ENCODE measurements around the gene KAZALD1.

KAZALD1 gene

DNA sequence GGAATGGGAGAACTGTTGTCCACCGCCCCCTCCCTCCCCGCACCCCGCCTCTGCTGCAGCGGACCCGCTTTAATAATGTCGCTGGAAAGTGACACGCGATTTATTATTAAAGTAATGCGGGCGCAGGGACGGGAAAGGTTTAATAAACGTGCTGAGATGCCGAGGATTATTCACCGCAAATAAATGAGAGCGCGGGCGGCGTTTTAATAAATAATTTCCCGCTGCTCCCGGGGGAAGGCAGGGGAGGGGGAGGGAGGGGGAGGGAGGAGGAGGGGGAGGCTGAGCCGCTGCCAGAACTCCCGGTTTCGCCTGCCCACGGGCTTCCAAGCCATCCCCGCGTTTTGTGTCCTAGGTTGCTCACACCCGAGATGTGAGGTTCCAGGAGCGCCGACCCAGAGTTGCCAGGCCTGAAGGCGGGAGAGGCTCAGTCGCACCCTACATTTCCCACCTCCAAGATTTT lies 5.1 kb downstream of the KAZALD1 start:
- no peak for DNase-seq (ENCODE audit: low read depth in 2 of 2)

- peak; percentile 56 to 59 for DNase-seq (ENCODE audit: low read depth in 2 of 2)
Measured at GRCh38 chr10:101067356-101068083, 5.7 kb downstream of the KAZALD1 start.

DNA sequence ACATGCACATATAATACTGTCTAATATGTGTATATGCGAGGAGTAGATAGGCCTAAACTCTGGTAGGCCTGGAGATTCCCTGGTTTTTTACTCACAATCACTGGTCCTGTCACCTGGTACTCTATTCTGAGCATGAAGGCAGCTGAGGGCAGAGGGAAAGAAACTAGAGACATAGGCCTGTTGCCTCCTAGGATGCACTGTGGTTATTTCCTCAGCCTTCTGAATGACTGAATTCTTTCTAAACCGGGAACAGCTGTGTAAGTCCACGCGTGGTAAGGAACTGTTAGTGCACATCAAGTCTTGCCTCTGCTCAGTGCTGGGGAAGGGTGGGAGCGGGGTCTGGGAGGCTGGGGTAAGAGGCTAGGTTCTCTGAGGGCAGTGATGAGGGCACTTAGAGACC lies 7.7 kb downstream of the KAZALD1 start:
- DNase-seq (ENCODE audit: low read depth in 2 of 2): no peak

DNA sequence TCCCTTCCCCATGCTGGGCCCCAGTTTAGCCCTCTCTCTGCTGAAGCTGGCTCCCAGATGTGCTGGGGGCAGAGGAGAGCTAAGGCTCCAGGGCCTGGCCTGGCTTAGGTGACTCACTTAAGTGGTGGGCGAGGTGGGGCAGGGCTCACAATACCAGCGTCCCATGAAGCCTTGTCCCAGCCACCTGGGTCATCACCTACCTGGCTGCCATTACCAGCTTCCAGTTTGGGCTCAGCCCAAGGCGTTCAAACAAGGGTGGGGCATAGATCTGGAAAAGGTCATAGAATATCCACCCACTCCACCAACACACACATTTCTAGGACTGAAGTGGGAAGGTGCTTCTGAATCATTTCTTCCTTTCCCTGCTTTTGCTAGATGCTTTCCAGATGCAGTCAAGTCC lies 8.3 kb downstream of the KAZALD1 start:
- no peak for DNase-seq (ENCODE audit: low read depth in 2 of 2)

- DNase-seq (ENCODE audit: low read depth in 2 of 2): no peak
Measured at GRCh38 chr10:101071267-101071884, 9.6 kb downstream of the KAZALD1 start.

DNA sequence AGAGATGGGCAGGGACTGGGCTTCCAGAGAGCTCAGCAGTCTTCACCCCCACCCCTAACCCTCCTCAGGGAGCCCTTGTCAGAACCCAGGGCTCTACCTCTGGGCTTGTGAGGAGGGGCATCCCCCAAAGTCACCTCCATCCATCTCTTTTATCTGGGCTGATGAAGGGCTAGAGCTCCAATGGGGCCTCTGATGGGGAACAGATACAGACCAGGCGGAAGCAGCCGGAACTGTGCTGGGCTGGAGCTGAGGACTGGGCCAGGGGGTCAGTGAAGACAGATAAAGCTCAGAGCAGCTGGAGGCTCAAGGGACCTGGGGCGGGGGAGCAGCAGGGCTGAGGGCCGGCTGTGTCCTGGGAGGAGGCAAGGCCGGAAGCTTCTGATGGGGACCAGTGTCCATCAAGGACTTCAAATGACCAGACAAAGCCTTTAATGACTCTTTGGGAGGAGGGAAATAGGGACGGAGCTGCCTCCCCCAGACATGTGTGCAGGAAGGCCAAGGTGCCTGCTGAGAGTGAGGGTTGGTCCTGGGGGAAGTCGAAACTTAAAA lies 10.2 kb downstream of the KAZALD1 start:
- no peak for DNase-seq (ENCODE audit: low read depth in 2 of 2)

DNA sequence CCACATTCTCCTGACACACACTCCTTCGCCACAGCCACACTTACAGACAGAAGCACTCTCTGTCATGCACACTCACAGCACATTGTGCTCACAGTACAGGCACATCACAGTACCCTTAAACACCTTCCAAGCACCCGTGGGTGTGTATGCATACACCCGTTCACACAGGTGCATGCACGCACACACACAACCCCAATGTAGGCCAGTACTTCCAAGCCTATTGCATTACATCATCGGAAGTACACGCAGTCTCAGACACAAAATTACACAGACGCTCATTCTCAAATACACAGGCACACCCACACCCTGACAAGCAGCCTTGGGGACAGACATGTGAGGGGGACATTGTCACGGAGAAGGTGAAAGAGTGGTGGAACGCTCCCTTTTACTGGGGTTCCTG lies 11.1 kb downstream of the KAZALD1 start:
- no peak for DNase-seq (ENCODE audit: low read depth in 2 of 2)

DNA sequence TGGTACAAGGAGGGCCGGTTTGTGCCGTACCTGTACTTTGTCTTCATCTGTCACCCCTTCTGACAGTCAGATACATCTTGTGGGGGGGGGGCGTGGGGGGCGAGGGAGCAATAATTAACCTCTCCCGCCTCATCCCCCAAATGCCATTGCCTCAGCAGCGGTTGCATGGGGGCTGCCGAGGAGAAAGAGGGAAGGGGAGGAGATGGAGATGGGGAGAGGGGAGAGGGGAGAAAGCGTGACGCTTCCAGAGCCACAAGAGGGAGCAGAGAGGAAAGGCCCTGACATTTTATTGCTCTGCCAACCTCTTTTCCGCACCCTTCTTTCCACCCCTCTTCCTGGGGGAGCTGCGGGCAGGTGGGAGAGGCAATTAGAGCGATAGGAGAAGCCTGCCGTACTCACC lies 11.8 kb downstream of the KAZALD1 start:
- no peak for DNase-seq (ENCODE audit: low read depth in 2 of 2)

- DNase-seq (ENCODE audit: low read depth in 2 of 2): no peak
Measured at GRCh38 chr10:101075775-101076174, 14.0 kb downstream of the KAZALD1 start.

GRCh38 chr10:101076630-101077029 lies 14.8 kb downstream of the KAZALD1 start:
- no peak for DNase-seq (ENCODE audit: low read depth in 2 of 2)

GRCh38 chr10:101079874-101080273 lies 18.1 kb downstream of the KAZALD1 start:
- no peak for DNase-seq (ENCODE audit: low read depth in 2 of 2)

- no peak for DNase-seq (ENCODE audit: low read depth in 2 of 2)
Measured at GRCh38 chr10:101080933-101081931, 19.4 kb downstream of the KAZALD1 start.

DNA sequence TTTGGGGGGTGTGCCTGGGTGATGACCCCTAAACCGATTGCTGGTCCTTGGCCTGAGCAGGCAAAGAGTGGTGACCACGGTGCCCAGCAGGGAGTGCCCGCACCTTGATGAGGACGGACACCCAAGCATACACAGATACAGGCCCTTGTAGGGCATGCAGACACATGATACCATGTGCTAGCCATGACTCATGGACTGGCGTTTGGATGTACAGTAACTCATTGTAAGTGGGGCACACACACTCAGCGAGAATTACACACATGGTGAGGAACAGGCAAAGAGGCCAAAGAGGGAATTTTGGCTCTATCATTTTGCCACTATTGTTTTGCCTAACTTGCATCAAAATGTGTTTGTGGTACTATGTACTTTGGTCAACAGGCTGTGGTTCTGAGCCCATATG lies 24.1 kb downstream of the KAZALD1 start:
- DNase-seq (ENCODE audit: low read depth in 2 of 2): no peak

GRCh38 chr10:101087376-101087775 lies 25.6 kb downstream of the KAZALD1 start:
- DNase-seq (ENCODE audit: low read depth in 2 of 2): no peak

GRCh38 chr10:101087965-101088364 lies 26.2 kb downstream of the KAZALD1 start:
- DNase-seq (ENCODE audit: low read depth in 2 of 2): no peak

DNA sequence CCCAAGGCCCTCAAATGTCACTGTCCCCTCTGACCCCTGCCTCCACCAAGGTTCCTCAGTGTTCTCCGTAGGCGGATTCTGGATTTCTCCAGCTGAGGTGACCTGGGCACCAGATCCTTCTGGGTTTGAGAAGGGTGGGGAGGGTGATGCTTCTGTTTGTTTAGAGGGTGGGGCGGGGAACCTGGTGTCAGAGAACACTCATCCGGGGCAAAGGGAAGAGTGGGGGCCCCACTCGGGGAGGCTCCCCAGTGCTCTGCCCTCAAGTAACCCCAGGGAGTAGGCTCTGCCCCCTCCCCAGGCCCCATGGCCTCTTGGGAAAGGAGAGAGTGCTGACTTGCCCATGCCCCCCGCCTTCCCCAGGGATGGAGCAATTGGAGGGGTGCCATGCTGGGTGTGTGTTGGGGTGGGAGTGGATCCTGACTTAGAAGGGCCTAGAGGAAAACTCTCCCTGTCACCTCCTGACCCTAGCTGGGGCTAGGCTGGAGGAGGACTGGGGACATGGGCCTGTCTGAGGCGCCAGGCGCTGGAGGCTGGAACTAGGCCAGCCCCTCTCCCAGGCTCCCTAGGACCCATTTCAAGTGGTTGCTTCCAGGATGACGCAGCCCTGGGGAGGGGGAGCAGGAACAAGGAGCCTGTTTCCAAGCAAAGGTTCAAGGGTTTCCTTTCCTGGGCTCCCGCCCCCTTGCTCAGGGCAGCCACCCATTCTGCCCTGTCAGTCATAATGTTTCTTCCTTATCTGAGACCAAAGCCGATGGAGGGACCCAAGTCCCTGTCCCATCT lies 27.9 kb downstream of the KAZALD1 start:
- no peak for DNase-seq (ENCODE audit: low read depth in 2 of 2)

DNA sequence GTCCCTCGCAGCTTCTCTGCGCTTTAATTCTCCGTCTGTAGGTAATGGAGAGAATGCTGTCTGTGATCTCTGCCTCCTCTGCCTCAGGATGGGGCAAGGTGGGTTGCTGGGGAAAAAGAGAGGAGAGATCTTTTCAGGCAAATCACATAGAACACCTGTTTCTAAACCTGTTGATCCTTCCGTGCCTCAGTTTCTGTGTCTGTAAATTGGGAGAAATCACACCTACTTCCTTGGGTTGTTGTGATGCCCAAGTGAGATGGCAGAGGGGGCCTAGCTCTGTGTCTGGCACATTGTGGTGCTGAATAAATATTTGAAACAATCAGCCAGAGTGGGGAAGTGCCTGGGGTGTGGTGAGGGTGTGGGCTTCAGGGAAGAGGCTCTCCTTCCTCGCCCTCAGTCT lies 28.8 kb downstream of the KAZALD1 start:
- DNase-seq (ENCODE audit: low read depth in 2 of 2): no peak

DNA sequence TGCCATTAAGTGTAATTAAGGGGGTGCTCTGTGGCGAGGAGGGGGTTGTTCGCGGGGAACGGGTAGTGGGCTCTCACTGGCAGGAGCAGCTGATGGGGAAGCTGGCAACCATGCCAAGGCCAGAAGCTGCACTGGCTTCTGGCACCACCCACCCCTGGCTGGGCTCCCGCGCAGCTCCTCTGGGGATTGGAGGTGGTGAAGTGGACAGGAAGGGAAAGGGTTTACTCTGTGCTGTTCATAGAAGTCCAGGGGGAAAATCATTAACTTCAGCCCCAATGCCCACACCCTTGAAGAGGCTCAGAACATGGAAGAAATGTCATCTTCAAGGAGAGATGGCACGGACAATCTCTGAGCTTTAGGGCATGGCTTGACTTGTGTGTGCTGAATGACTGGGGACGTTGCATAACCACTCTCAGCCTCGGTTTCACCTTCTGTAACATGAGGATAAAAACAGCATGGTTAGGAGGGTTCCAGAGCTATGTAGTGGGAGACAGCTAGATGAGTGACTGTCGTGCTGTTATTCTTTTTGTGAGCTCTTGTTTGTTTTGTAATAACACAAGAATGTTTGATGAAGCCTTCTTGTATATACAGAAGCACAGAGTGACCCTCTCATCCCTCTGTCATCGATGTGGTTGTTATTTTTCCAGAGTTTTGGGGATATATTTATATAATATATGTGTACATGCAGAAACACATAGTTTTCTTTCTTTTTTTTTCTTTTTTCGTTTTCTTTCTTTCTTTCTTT lies 29.9 kb downstream of the KAZALD1 start:
- DNase-seq (ENCODE audit: low read depth in 2 of 2): no peak

- DNase-seq (ENCODE audit: low read depth in 2 of 2): no peak
Measured at GRCh38 chr10:101092881-101093354, 31.1 kb downstream of the KAZALD1 start.

DNA sequence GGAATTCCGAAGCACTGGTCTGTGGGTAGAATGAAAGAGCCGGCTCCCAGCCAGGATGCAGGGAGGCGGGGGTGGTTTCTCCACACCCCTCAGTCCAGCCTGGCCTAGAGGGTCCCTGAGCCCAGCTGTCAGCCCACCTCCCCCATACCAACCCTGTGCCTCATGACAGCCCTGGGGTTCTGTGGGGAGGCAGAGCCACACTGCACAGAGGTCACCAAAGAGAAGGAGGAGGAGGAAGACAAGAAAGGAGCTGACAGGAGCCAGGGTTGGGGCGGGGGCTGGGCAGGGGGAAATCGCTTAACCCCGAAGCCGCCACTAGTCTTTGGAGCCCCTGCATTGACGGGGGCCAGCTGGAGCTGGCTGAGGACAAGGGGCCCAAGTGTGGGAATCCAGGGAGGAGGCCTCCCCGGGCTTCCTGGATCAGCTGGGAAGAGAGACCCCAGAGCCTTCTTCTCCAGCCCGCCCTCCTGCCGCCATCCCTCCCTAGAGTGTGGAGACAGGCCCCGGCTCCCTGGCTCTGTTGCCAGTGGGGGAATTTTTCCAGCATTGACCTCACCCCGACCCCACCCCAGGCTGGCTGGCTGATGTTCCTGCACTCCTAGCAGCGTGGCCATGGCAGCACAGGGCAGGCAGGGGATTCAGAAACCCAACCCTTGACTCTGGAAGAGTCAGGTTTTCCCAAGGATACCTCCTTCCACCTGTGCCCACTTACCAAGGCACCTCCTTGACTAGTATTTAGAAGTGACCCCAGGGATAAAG lies 32.5 kb downstream of the KAZALD1 start:
- no peak for DNase-seq (ENCODE audit: low read depth in 2 of 2)

Measured in stimulated activated CD8-positive, alpha-beta memory T cell treated with anti-CD3 and anti-CD28 coated beads, Interleukin-15, amount 100 ng/mL, for 48 hours (primary cell).